Measurements from ENCODE around the gene SCARB2. TPM values are rescaled to one million over a fixed set of nuclear protein-coding genes. Genes with fewer than 3 reads are reported as not detected.

The SCARB2 gene
- total and polyA plus RNA-seq, 2 donors (not counting 3 experiments of a cell fraction or from before 2014, with no cell fraction given): 75.2 to 116 TPM

GRCh38 chr4:76257824-76258223 is 44.2 kb upstream of the SCARB2 start:
- TF ChIP-seq EZH2 (IDR thresholded peaks at IDR 0.05; ENCODE audit: borderline replicate concordance, low read depth, low read length, severe bottlenecking) (no peak), GATA2 (IDR thresholded peaks at IDR 0.05; ENCODE audit: insufficient read depth, insufficient read length, low read depth, low read length) (no peak), POLR2A (IDR thresholded peaks at IDR 0.05; ENCODE audit: low read depth, low read length) (no peak), JUN (IDR thresholded peaks at IDR 0.05; ENCODE audit: borderline replicate concordance, insufficient read depth, insufficient read length, low read depth) (no peak), MYC (IDR thresholded peaks at IDR 0.05; ENCODE audit: low read depth, low read length) (no peak), CTCF (IDR thresholded peaks at IDR 0.05; ENCODE audit: extremely low read depth in 1 of 2, insufficient read depth in 1 of 2, low read depth in 1 of 2, low read length in 2 of 2) (no peak), POLR2AphosphoS5 (IDR thresholded peaks at IDR 0.05; ENCODE audit: insufficient read depth, low read depth, low read length) (no peak), FOS (IDR thresholded peaks at IDR 0.05; ENCODE audit: borderline replicate concordance, insufficient read depth, low read length) (no peak)
- Histone ChIP-seq H3K79me2 (ENCODE audit: control insufficient read depth, insufficient read depth, low read length) (no peaks in the 10 kb centered on the region), H3K9me3 (replicated peaks; ENCODE audit: control insufficient read depth, insufficient read depth, low read length) (no peaks in the 10 kb centered on the region), H3K36me3 (ENCODE audit: control insufficient read depth in 2 of 2, extremely low read depth in 1 of 2, insufficient read depth in 2 of 2, low read length in 2 of 2) (no peaks in the 10 kb centered on the region), H4K20me1 (replicated peaks; ENCODE audit: control insufficient read depth, extremely low read depth, insufficient read depth, low read length) (no peaks in the 10 kb centered on the region), H3K27ac (ENCODE audit: insufficient read depth, low read depth, low read length) (no peak overlapping the region), H3K27me3 (ENCODE audit: control insufficient read depth in 2 of 2, insufficient read depth in 2 of 2, low read length in 2 of 2) (peaks cover 19 to 37% of the 10 kb centered on the region in 2 experiments), H3K9me1 (replicated peaks; ENCODE audit: control insufficient read depth, extremely low read depth, insufficient read depth, low read length) (no peaks in the 10 kb centered on the region), H3K4me3 (replicated peaks in 1 of 3; ENCODE audit: insufficient read depth in 1 of 3, low read depth in 1 of 3, low read length in 3 of 3) (no peak overlapping the region), H3K4me2 (ENCODE audit: insufficient read depth, low read length) (no peak overlapping the region), H3K4me1 (ENCODE audit: control insufficient read depth, extremely low read depth, insufficient read depth, low read length) (no peaks in the 10 kb centered on the region), H2AFZ (ENCODE audit: low read depth, low read length) (no peak overlapping the region), H3K9ac (replicated peaks; ENCODE audit: extremely low read depth, insufficient read depth, low read length) (no peak overlapping the region)
- DNase-seq (ENCODE audit: low read depth, low spot score) (no peak), FAIRE-seq (no peak)
- intact Hi-C loops (cut with micrococcal nuclease): no loop called here
- ChIA-PET POLR2A (no interaction called here), CTCF (interaction anchor here (1.3 to 1.5 kb wide), 2 partner anchors 11 to 78 kb away, joined by 4 read pairs; no protein-coding TSS in a partner anchor)
- dilution Hi-C loops (cut with MboI; ENCODE audit: extremely low pct_ligation_motif_present, low sequenced_read_pairs): no loop called here
- BruUV-seq (replicated peaks): no TSS peak
